Left cardiac atrium (tissue), 4 donors: ENCODE measurements around the gene CYTH1. TPM values are rescaled to one million over a fixed set of nuclear protein-coding genes. Genes with fewer than 3 reads are reported as not detected.

ENCODE experiments used
- ATAC-seq, 2 donors: fragments of 200-7000 bp; cut with Tn5 transposase; one replicate each; pipeline ENCODE4 v1.9.1; 2020; ENCODE audit warnings: mild to moderate bottlenecking in 2 of 2, moderate library complexity in 2 of 2
- DNase-seq: peaks from one replicate; pipeline ENCODE4 v3.0.0-alpha.2; 2020
- intact Hi-C, 2 donors: fragments of 100-400 bp; cut with DNase I; formaldehyde crosslinking; loops; one replicate each; pipeline versions ENCODE4 v1.14.1 to v1.15.1; 2022 to 2023
- total RNA-seq, 2 donors: library from RNA; stranded (reverse); fragmentation: NEBNext Ultra II Directional; extraction: Animal tissue kit (Norgen Biotek cat#: 25700); gene quantifications; one replicate each; pipeline ENCODE4 v1.2.1, GENCODE V29; 2021
- donor health status: DM: no; HTN: yes; CAD: no.
- donor health status: DM: no; HTN: yes; CAD: no; lungs with severe emphysema.
- donor health status: DM: yes; HTN: yes; CAD: no.
- donor health status: Dilated cardiomyopathy.

Gene CYTH1
- total RNA-seq, 2 donors from 2014 or later = 33.9 to 45.3 TPM

- intact Hi-C loops = no loop called here
Measured at GRCh38 chr17:78725448-78726021, 56.5 kb downstream of the CYTH1 start.

GRCh38 chr17:78724999-78725398, 57.1 kb downstream of the CYTH1 start:
- intact Hi-C loops = no loop called here
- ATAC-seq = no peak
- no peak for DNase-seq

More at GRCh38 chr17:78725448-78726021, 56.5 kb downstream of the CYTH1 start:
- no peak for DNase-seq
- no peak for ATAC-seq

- DNase-seq (no peak), ATAC-seq (peak; percentile 52 to 55)
- intact Hi-C loops = no loop called here
Measured at GRCh38 chr17:78724544-78724943, 57.5 kb downstream of the CYTH1 start.

- no peak for DNase-seq
- ATAC-seq = no peak
- intact Hi-C loops = no loop called here
Measured at GRCh38 chr17:78723957-78724356, 58.1 kb downstream of the CYTH1 start.

GRCh38 chr17:78723001-78723796, 58.9 kb downstream of the CYTH1 start:
- ATAC-seq = peak; percentile 70 to 90
- intact Hi-C loops = no loop called here
- DNase-seq = peak; percentile 50

GRCh38 chr17:78722246-78722761, 59.8 kb downstream of the CYTH1 start:
- ATAC-seq (peak; percentile 19 to 24), DNase-seq (no peak)
- intact Hi-C loops = no loop called here

GRCh38 chr17:78719630-78720298, 62.3 kb downstream of the CYTH1 start:
- ATAC-seq = no peak
- no peak for DNase-seq
- intact Hi-C loops = no loop called here

GRCh38 chr17:78718575-78719208, 63.4 kb downstream of the CYTH1 start:
- no peak for DNase-seq
- intact Hi-C loops = no loop called here
- ATAC-seq = no peak

- intact Hi-C loops = no loop called here
- ATAC-seq = peak; percentile 74 to 79
- DNase-seq = no peak
Measured at GRCh38 chr17:78717431-78717980, 64.6 kb downstream of the CYTH1 start.

- DNase-seq = peak; percentile 72
- intact Hi-C loops = no loop called here
- peak; percentile 87 to 91 for ATAC-seq
Measured at GRCh38 chr17:78716814-78717393, 65.2 kb downstream of the CYTH1 start.

GRCh38 chr17:78716292-78716691, 65.8 kb downstream of the CYTH1 start:
- intact Hi-C loops = no loop called here

GRCh38 chr17:78715876-78716275, 66.2 kb downstream of the CYTH1 start:
- DNase-seq (no peak), ATAC-seq (no peak)
- intact Hi-C loops = no loop called here

More at GRCh38 chr17:78716292-78716691, 65.8 kb downstream of the CYTH1 start:
- ATAC-seq = no peak
- DNase-seq = no peak

- no peak for DNase-seq
- ATAC-seq = no peak
- intact Hi-C loops = no loop called here
Measured at GRCh38 chr17:78715000-78715771, 66.9 kb downstream of the CYTH1 start.

GRCh38 chr17:78714534-78714933, 67.5 kb downstream of the CYTH1 start:
- intact Hi-C loops = no loop called here

GRCh38 chr17:78712043-78712442, 70.0 kb downstream of the CYTH1 start:
- intact Hi-C loops = no loop called here
- ATAC-seq = no peak
- DNase-seq = no peak

More at GRCh38 chr17:78714534-78714933, 67.5 kb downstream of the CYTH1 start:
- DNase-seq = no peak
- no peak for ATAC-seq

GRCh38 chr17:78710607-78711006, 71.5 kb downstream of the CYTH1 start:
- intact Hi-C loops = no loop called here
- ATAC-seq (no peak), DNase-seq (no peak)

- ATAC-seq = no peak
- intact Hi-C loops = loop anchor here in 1 of 2 donors (5.0 kb wide), 1 partner anchor 212 kb away; no protein-coding TSS in a partner anchor
- DNase-seq = no peak
Measured at GRCh38 chr17:78709751-78710181, 72.3 kb downstream of the CYTH1 start.
